HepG2 (cell line): ENCODE data around the gene CUTC. TPM values are rescaled to one million over a fixed set of nuclear protein-coding genes. Genes with fewer than 3 reads are reported as not detected.
A peak's percentile ranks its signal among the peaks of the same experiment; 100 is the strongest.

Source experiments
- ARID2 ChIP-seq: sonication (generic); formaldehyde crosslinking; IDR thresholded peaks from 2 replicates; pipeline ENCODE4 v1.8.1; 2022; ENCODE audit warnings: mild to moderate bottlenecking, missing genetic modification reagents, borderline replicate concordance
- ARNT ChIP-seq: fragments of 450-650 bp; IDR thresholded peaks from 2 replicates; pipeline ENCODE4 v1.6.1; 2017
- DNMT3B ChIP-seq: conservative IDR thresholded peaks from 2 replicates; pipeline ENCODE4 v1.6.1; 2016; ENCODE audit warnings: missing biosample characterization, control low read depth
- FOXC1 ChIP-seq: sonication (generic); formaldehyde crosslinking; IDR thresholded peaks from 2 replicates; pipeline ENCODE4 v1.8.0; 2022; ENCODE audit warnings: mild to moderate bottlenecking, missing genetic modification reagents, borderline replicate concordance
- HDAC2 ChIP-seq: sonication (generic); formaldehyde crosslinking; IDR thresholded peaks from 2 replicates; pipeline ENCODE4 v1.4.0; 2020; ENCODE audit warnings: missing genetic modification reagents
- HIVEP1 ChIP-seq: sonication (generic); formaldehyde crosslinking; IDR thresholded peaks from 2 replicates; pipeline ENCODE4 v1.4.0; 2020; ENCODE audit warnings: mild to moderate bottlenecking, missing genetic modification reagents
- HNRNPLL ChIP-seq: fragments of 200-400 bp; formaldehyde crosslinking; IDR thresholded peaks from 2 replicates; pipeline ENCODE4 v1.6.1; 2017; ENCODE audit warnings: mild to moderate bottlenecking, low read depth, low read length; ENCODE audit not compliant: poor library complexity, severe bottlenecking
- KAT8 ChIP-seq: IDR thresholded peaks from 2 replicates; pipeline ENCODE4 v1.6.1; 2016; ENCODE audit warnings: missing genetic modification reagents, missing compliant biosample characterization
- KDM5A ChIP-seq: fragments of 200-600 bp; sonication (generic); IDR thresholded peaks from 2 replicates; pipeline ENCODE4 v1.7.0; 2018; ENCODE audit warnings: antibody characterized with exemption, mild to moderate bottlenecking, low read length, borderline replicate concordance
- MEF2D ChIP-seq: sonication (generic); formaldehyde crosslinking; IDR thresholded peaks from 2 replicates; pipeline ENCODE4 v1.5.1; 2020; ENCODE audit warnings: mild to moderate bottlenecking, missing genetic modification reagents
- MIER3 ChIP-seq: IDR thresholded peaks from 2 replicates; pipeline ENCODE4 v1.6.1; 2016; ENCODE audit warnings: missing compliant biosample characterization, borderline replicate concordance
- NR2F2 ChIP-seq: IDR thresholded peaks from 2 replicates; pipeline ENCODE4 v1.6.1; 2012; ENCODE audit warnings: low read depth, inconsistent platforms, borderline replicate concordance
- RARG ChIP-seq: sonication (generic); formaldehyde crosslinking; IDR thresholded peaks from 2 replicates; pipeline ENCODE4 v1.4.0; 2020; ENCODE audit warnings: low read depth, mild to moderate bottlenecking, missing genetic modification reagents
- SATB2 ChIP-seq: sonication (generic); formaldehyde crosslinking; IDR thresholded peaks from 2 replicates; pipeline ENCODE4 v1.5.0; 2020; ENCODE audit warnings: missing genetic modification reagents
- YEATS2 ChIP-seq: sonication (generic); formaldehyde crosslinking; IDR thresholded peaks from 2 replicates; pipeline ENCODE4 v1.4.0; 2020; ENCODE audit warnings: missing genetic modification reagents, borderline replicate concordance
- ZBTB21 ChIP-seq: sonication (generic); formaldehyde crosslinking; IDR thresholded peaks from 2 replicates; pipeline ENCODE4 v1.4.0; 2020; ENCODE audit warnings: missing genetic modification reagents
- ZFP36L1 ChIP-seq: sonication (generic); formaldehyde crosslinking; IDR thresholded peaks from 2 replicates; pipeline ENCODE4 v1.8.0; 2022; ENCODE audit warnings: mild to moderate bottlenecking, missing genetic modification reagents, moderate library complexity
- ZMYM2 ChIP-seq: sonication (generic); formaldehyde crosslinking; IDR thresholded peaks from 2 replicates; pipeline ENCODE4 v1.8.0; 2022; ENCODE audit warnings: mild to moderate bottlenecking, missing genetic modification reagents
- ZNF20 ChIP-seq: sonication (generic); formaldehyde crosslinking; IDR thresholded peaks from 2 replicates; pipeline ENCODE4 v1.4.0; 2020; ENCODE audit warnings: mild to moderate bottlenecking, moderate library complexity, missing genetic modification reagents
- ZNF230 ChIP-seq: sonication (generic); formaldehyde crosslinking; IDR thresholded peaks from 2 replicates; pipeline ENCODE4 v1.4.0; 2020; ENCODE audit warnings: mild to moderate bottlenecking, missing genetic modification reagents
- ZNF317 ChIP-seq: sonication (generic); formaldehyde crosslinking; IDR thresholded peaks from 2 replicates; pipeline ENCODE4 v1.5.0; 2020; ENCODE audit warnings: mild to moderate bottlenecking, missing genetic modification reagents
- ZNF569 ChIP-seq: sonication (generic); formaldehyde crosslinking; IDR thresholded peaks from 2 replicates; pipeline ENCODE4 v1.5.0; 2020; ENCODE audit warnings: mild to moderate bottlenecking, missing genetic modification reagents, moderate library complexity, borderline replicate concordance
- ZNF607 ChIP-seq: sonication (generic); formaldehyde crosslinking; IDR thresholded peaks from 2 replicates; pipeline ENCODE4 v1.5.1; 2020; ENCODE audit warnings: missing genetic modification reagents, mild to moderate bottlenecking, borderline replicate concordance
- ZNF766 ChIP-seq: sonication (generic); formaldehyde crosslinking; IDR thresholded peaks from 2 replicates; pipeline ENCODE4 v1.5.0; 2020; ENCODE audit warnings: missing genetic modification reagents, borderline replicate concordance
- ZNF772 ChIP-seq: sonication (generic); formaldehyde crosslinking; IDR thresholded peaks from 2 replicates; pipeline ENCODE4 v1.5.0; 2020; ENCODE audit warnings: mild to moderate bottlenecking, missing genetic modification reagents
- ZSCAN29 ChIP-seq: sonication (generic); formaldehyde crosslinking; conservative IDR thresholded peaks from 2 replicates; pipeline ENCODE4 v1.4.0; 2020; ENCODE audit warnings: mild to moderate bottlenecking, missing genetic modification reagents
- polyA plus RNA-seq, 8 experiments: library from polyadenylated mRNA; depleted of rRNA in 3 of 8; stranded (reverse) in 7 of 8; unstranded in 1 of 8; fragments of >200 nt; fragmentation: Illumina TruSeq in 4 of 8; extraction: Trizol in 4 of 8; gene quantifications; 2 replicates each; pipeline versions ENCODE4 v1.2.1 to v1.2.3, GENCODE V29; 2011 to 2016; ENCODE audit warnings: low read depth in 4 of 8, missing spikeins in 1 of 8, mixed read lengths in 1 of 8; ENCODE audit not compliant: insufficient read depth in 1 of 8
- total RNA-seq, 5 experiments: library from RNA; depleted of rRNA; stranded (reverse); fragments of >200 nt; fragmentation: Illumina TruSeq; extraction: Trizol; gene quantifications; 2 replicates each; pipeline ENCODE4 v1.2.3, GENCODE V29; 2016; ENCODE audit warnings: low read depth in 1 of 5
- TF ChIP-seq, protein P1 (sequence below): IDR thresholded peaks from 2 replicates; pipeline ENCODE4 v1.4.0; 2020; ENCODE audit warnings: mild to moderate bottlenecking, missing genetic modification reagents
- TF ChIP-seq, protein P2 (sequence below): conservative IDR thresholded peaks from 2 replicates; pipeline ENCODE4 v1.6.1; 2018; ENCODE audit warnings: missing genetic modification reagents

Gene CUTC
- total and polyA plus RNA-seq, 2 of the 13 experiments (the other 11 are each of a cell fraction or from before 2014, with no cell fraction given) = 22.3 to 25.8 TPM

- TF ChIP-seq MIER3 (CRISPR knock-in tag) = no peak; the same call in 1 of the 2 replicates
- TF ChIP-seq ZNF607 (CRISPR knock-in tag) = no peak
- 0 out of 2 replicates have a peak, but pooled peaks have one; percentile 38 for TF ChIP-seq ZNF317 (CRISPR knock-in tag)
- TF ChIP-seq DNMT3B (CRISPR knock-in tag) = no peak
- TF ChIP-seq KDM5A = no peak
- no peak for TF ChIP-seq HNRNPLL
- TF ChIP-seq, protein P1, sequence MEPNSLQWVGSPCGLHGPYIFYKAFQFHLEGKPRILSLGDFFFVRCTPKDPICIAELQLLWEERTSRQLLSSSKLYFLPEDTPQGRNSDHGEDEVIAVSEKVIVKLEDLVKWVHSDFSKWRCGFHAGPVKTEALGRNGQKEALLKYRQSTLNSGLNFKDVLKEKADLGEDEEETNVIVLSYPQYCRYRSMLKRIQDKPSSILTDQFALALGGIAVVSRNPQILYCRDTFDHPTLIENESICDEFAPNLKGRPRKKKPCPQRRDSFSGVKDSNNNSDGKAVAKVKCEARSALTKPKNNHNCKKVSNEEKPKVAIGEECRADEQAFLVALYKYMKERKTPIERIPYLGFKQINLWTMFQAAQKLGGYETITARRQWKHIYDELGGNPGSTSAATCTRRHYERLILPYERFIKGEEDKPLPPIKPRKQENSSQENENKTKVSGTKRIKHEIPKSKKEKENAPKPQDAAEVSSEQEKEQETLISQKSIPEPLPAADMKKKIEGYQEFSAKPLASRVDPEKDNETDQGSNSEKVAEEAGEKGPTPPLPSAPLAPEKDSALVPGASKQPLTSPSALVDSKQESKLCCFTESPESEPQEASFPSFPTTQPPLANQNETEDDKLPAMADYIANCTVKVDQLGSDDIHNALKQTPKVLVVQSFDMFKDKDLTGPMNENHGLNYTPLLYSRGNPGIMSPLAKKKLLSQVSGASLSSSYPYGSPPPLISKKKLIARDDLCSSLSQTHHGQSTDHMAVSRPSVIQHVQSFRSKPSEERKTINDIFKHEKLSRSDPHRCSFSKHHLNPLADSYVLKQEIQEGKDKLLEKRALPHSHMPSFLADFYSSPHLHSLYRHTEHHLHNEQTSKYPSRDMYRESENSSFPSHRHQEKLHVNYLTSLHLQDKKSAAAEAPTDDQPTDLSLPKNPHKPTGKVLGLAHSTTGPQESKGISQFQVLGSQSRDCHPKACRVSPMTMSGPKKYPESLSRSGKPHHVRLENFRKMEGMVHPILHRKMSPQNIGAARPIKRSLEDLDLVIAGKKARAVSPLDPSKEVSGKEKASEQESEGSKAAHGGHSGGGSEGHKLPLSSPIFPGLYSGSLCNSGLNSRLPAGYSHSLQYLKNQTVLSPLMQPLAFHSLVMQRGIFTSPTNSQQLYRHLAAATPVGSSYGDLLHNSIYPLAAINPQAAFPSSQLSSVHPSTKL (CRISPR knock-in tag) = peak; percentile 90
- 0 out of 2 replicates have a peak, but pooled peaks have one; percentile 71 for TF ChIP-seq ZFP36L1 (CRISPR knock-in tag)
- TF ChIP-seq ZNF230 = no peak
- 0 out of 2 replicates have a peak, but pooled peaks have one; percentile 36 for TF ChIP-seq ZSCAN29 (CRISPR knock-in tag)
- no peak for TF ChIP-seq FOXC1 (CRISPR knock-in tag)
- TF ChIP-seq ZMYM2 (CRISPR knock-in tag) = peak; percentile 45; the same call in 1 of the 2 replicates
- TF ChIP-seq, protein P2, sequence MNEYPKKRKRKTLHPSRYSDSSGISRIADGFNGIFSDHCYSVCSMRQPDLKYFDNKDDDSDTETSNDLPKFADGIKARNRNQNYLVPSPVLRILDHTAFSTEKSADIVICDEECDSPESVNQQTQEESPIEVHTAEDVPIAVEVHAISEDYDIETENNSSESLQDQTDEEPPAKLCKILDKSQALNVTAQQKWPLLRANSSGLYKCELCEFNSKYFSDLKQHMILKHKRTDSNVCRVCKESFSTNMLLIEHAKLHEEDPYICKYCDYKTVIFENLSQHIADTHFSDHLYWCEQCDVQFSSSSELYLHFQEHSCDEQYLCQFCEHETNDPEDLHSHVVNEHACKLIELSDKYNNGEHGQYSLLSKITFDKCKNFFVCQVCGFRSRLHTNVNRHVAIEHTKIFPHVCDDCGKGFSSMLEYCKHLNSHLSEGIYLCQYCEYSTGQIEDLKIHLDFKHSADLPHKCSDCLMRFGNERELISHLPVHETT (CRISPR knock-in tag) = no peak
- TF ChIP-seq ARID2 (CRISPR knock-in tag) = no peak
- TF ChIP-seq SATB2 (CRISPR knock-in tag) = 0 out of 2 replicates have a peak, but pooled peaks have one; percentile 39
- no peak for TF ChIP-seq HIVEP1 (CRISPR knock-in tag)
- peak; percentile 50; the same call in 1 of the 2 replicates for TF ChIP-seq KAT8 (CRISPR knock-in tag)
- TF ChIP-seq ARNT = no peak
- TF ChIP-seq ZBTB21 (CRISPR knock-in tag) = no peak
- no peak for TF ChIP-seq YEATS2 (CRISPR knock-in tag)
- peak; percentile 70; the same call in 1 of the 2 replicates for TF ChIP-seq MEF2D
- TF ChIP-seq ZNF766 (CRISPR knock-in tag) = no peak
- no peak for TF ChIP-seq ZNF772
- peak; percentile 64; the same call in 1 of the 2 replicates for TF ChIP-seq HDAC2
- no peak for TF ChIP-seq ZNF20 (CRISPR knock-in tag)
- TF ChIP-seq ZNF569 = no peak
- no peak for TF ChIP-seq RARG (CRISPR knock-in tag)
- TF ChIP-seq NR2F2 = 0 out of 2 replicates have a peak, but pooled peaks have one; percentile 33
Observed at GRCh38 chr10:99754670-99755069, 22.6 kb downstream of the CUTC start (continued).
